Body of pancreas (tissue), 4 donors: ENCODE measurements around the gene TCP11. TPM values are rescaled to one million over a fixed set of nuclear protein-coding genes. Genes with fewer than 3 reads are reported as not detected.
"Not testable (repeated sequence)": the region's sequence is repeated elsewhere in the genome, so short reads cannot be mapped to it uniquely, and the experiment has no call there.

Experiments
- ATAC-seq: fragments of 150-250 bp; one replicate; pipeline ENCODE4 v1.9.1; 2016
- DNase-seq, 4 donors: peaks; one replicate each; pipeline ENCODE4 v3.0.0-alpha.2; 2019
- H3K27ac ChIP-seq, 4 donors: fragments of 200-600 bp; sonication (generic); 1 replicate in 3 of 4; 2 replicates in 1 of 4; pipeline versions ENCODE4 v1.5.1 to v1.6.1; 2016 to 2019; ENCODE audit warnings: mild to moderate bottlenecking in 1 of 4, mixed read lengths in 1 of 4, moderate library complexity in 1 of 4
- H3K27me3 ChIP-seq, 2 donors: fragments of 200-600 bp; sonication (generic); one replicate each; pipeline ENCODE4 v1.6.0; 2016; ENCODE audit warnings: mild to moderate bottlenecking in 1 of 2
- H3K36me3 ChIP-seq, 2 donors: fragments of 200-600 bp; sonication (generic); replicated peaks in 1 of 2; 2 replicates each; pipeline ENCODE4 v1.5.1; 2016; ENCODE audit warnings: low read depth in 2 of 2; ENCODE audit not compliant: insufficient read depth in 1 of 2
- H3K4me1 ChIP-seq: fragments of 200-600 bp; sonication (generic); one replicate; pipeline ENCODE4 v1.6.0; 2016
- H3K4me3 ChIP-seq, 2 donors: fragments of 200-600 bp; sonication (generic); 1 replicate in 1 of 2; 2 replicates in 1 of 2; pipeline ENCODE4 v1.5.1; 2016 to 2019
- H3K9me3 ChIP-seq, 3 donors: fragments of 200-600 bp; sonication (generic); 1 replicate in 2 of 3; 2 replicates in 1 of 3; pipeline ENCODE4 v1.5.1; 2016
- POLR2A ChIP-seq, 3 donors: fragments of 450-650 bp; IDR thresholded peaks; one replicate each; pipeline ENCODE4 v1.6.1; 2016; ENCODE audit warnings: antibody characterized with exemption in 3 of 3, mild to moderate bottlenecking in 2 of 3
- WGBS, 2 donors: methylation state at CpG; one replicate each; pipeline ENCODE4 v1.1.5; 2017; 5-methylcytosine and 5-hydroxymethylcytosine counted together
- intact Hi-C: fragments of 100-400 bp; cut with DNase I; formaldehyde crosslinking; loops from one replicate; pipeline ENCODE4 v1.15.1; 2023
- total RNA-seq, 2 donors: library from RNA; depleted of rRNA; stranded (reverse); fragments of >200 nt; gene quantifications; one replicate each; pipeline ENCODE4 v1.1.0, GENCODE V29; 2016
- TF ChIP-seq, protein P1 (sequence below), 7 experiments: fragments of 450-650 bp in 4 of 7; fragments of 200-600 bp in 3 of 7; sonication (generic) in 3 of 7; IDR thresholded peaks; one replicate each; pipeline ENCODE4 v1.5.1; 2016 to 2019; ENCODE audit warnings: antibody characterized with exemption in 7 of 7

TCP11 gene
- total RNA-seq, 2 donors from 2014 or later = not detected

DNA sequence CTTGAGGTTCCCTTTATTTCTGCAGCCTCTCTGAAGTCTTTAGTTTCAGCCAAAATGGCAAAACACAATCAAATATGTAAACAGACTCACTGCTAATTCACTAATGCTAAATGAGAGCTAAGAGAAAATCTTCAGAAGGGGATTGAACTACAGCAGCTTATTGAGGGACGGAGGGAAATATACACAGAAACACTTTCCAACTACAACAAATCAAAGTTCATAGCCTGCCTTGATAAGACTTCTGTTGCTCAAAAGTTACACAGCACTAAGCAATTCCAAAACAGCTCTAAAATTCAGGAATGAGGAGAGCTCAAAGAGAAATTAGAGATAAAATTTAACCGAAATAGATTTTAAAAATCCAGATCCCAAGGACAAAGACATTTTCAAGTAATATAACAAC, 1.7 kb downstream of the TCP11 start:
- DNase-seq = no peak

DNA sequence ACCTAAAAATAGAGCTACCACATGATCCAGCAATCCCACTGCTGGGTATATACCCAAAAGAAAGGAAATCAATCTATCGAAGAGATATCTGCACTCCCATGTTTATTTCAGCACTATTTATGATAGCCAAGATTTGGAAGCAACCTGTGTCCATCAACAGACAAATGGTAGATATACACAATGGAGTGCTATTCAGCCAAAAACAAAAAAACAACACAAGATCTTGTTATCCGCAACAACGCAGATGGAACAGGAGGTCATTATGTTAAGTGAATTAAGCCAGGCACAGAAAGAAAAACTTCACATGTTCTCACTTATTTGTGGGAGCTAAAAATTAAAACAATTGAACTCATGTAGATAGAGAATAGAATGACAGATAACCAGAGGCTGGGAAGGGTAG, 2.9 kb downstream of the TCP11 start:
- H3K36me3 ChIP-seq, intact Hi-C loops, DNase-seq: not testable (repeated sequence)

More for the DNA sequence above, 1.7 kb downstream of the TCP11 start:
- Histone ChIP-seq H3K36me3 (no peaks in the 10 kb centered on the region), H3K9me3 (no peaks in the 10 kb centered on the region), H3K4me1 (peaks cover 4% of the 10 kb centered on the region), H3K27ac (no peak overlapping the region), H3K27me3 (peaks cover 0 to 8% of the 10 kb centered on the region in 2 donors), H3K4me3 (no peak overlapping the region)
- intact Hi-C loops = no loop called here
- TF ChIP-seq POLR2A (IDR thresholded peaks at IDR 0.05) = no peak
- 17 to 24% methylated on average over 2 of the region's 2 CpGs for WGBS, 2 donors
- no peak for ATAC-seq

DNA sequence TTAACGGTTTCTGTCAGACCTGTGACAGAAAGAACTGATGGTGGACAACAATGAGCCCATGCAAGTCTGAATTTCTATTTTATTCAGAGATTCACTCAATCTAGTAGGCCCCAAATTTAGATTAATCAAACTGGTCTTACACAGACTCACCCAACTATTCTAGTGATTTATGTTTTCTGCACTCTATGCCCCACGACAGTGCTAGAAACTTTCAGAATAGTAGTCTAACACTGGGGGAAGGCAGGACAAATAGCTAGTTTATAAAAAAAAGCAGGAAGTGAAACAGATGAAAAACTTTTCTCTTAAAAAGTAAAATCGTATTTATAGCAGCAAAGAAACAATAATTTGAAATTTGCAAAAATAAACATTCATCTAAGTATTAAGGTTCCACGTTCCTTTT, 5.0 kb downstream of the TCP11 start:
- no peak for DNase-seq
- ATAC-seq = no peak
- Histone ChIP-seq H3K27me3 (peaks cover 0 to 8% of the 10 kb centered on the region in 2 donors), H3K4me1 (peaks cover 4% of the 10 kb centered on the region), H3K9me3 (no peaks in the 10 kb centered on the region), H3K4me3 (no peak overlapping the region), H3K27ac (no peak overlapping the region), H3K36me3 (no peaks in the 10 kb centered on the region)
- intact Hi-C loops = no loop called here
- WGBS, 2 donors = 59 to 69% methylated on average over 4 of the region's 4 CpGs
- TF ChIP-seq, protein P1, sequence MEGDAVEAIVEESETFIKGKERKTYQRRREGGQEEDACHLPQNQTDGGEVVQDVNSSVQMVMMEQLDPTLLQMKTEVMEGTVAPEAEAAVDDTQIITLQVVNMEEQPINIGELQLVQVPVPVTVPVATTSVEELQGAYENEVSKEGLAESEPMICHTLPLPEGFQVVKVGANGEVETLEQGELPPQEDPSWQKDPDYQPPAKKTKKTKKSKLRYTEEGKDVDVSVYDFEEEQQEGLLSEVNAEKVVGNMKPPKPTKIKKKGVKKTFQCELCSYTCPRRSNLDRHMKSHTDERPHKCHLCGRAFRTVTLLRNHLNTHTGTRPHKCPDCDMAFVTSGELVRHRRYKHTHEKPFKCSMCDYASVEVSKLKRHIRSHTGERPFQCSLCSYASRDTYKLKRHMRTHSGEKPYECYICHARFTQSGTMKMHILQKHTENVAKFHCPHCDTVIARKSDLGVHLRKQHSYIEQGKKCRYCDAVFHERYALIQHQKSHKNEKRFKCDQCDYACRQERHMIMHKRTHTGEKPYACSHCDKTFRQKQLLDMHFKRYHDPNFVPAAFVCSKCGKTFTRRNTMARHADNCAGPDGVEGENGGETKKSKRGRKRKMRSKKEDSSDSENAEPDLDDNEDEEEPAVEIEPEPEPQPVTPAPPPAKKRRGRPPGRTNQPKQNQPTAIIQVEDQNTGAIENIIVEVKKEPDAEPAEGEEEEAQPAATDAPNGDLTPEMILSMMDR (IDR thresholded peaks at IDR 0.05) = no peak
- no peak for TF ChIP-seq POLR2A (IDR thresholded peaks at IDR 0.05)

More for the DNA sequence above, 2.9 kb downstream of the TCP11 start:
- not testable (repeated sequence) for H3K9me3 ChIP-seq, H3K4me3 ChIP-seq, H3K27me3 ChIP-seq, H3K27ac ChIP-seq, ATAC-seq, H3K4me1 ChIP-seq
- 74 to 76% methylated on average over 3 of the region's 3 CpGs for WGBS, 2 donors

DNA sequence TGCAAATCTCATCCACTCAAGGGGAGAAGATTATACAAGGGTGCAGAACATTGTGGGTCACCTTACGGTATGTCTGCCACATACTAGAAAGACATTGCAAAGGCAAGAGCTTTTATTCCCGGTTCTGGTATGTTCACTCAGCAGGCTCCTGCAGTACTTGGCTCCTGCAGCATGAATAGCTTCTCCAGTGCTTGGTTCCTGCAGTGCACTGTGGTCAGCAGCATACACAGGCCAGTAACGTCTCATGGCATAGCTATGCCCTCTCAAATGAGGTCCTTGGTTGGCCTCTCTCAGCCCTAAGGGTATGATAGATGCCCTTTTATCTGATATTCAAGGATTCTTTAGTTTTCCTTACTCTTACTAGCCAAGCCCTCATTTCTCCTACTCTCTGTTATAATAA, 12.6 kb downstream of the TCP11 start:
- H3K9me3 ChIP-seq = no peaks in the 10 kb centered on the region
- no peaks in the 10 kb centered on the region for H3K27me3 ChIP-seq
- ATAC-seq (no peak), DNase-seq (no peak)
- H3K36me3 ChIP-seq = no peaks in the 10 kb centered on the region
- TF ChIP-seq, protein P1 (IDR thresholded peaks at IDR 0.05) = no peak
- no peak for TF ChIP-seq POLR2A (IDR thresholded peaks at IDR 0.05)
- no peak overlapping the region for H3K4me3 ChIP-seq
- intact Hi-C loops = no loop called here
- H3K4me1 ChIP-seq = no peaks in the 10 kb centered on the region
- 82 to 85% methylated on average over 3 of the region's 3 CpGs for WGBS, 2 donors
- no peak overlapping the region for H3K27ac ChIP-seq

DNA sequence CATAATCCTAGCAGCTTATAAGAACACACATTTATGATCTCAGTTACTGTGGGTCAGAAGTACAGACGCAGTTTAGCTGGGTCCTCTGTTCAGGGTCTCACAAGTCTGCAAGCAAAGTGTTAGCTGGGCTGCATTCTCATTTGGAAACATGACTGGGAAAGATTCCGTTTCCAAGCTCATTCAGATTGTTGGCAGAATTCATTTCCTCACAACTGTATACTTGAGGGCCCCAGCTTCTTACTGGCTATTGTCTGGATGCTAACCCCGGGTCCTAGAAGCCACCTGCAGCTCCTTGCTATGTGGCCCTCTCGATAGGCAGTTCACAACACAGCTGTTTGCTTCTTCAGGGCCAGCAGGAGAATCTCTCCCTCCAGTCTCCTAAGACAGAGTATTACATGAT, 13.1 kb downstream of the TCP11 start:
- Histone ChIP-seq H3K36me3 (no peaks in the 10 kb centered on the region), H3K27ac (no peak overlapping the region), H3K4me1 (no peaks in the 10 kb centered on the region), H3K27me3 (no peaks in the 10 kb centered on the region), H3K4me3 (no peak overlapping the region), H3K9me3 (no peaks in the 10 kb centered on the region)
- intact Hi-C loops = no loop called here
- 66 to 82% methylated on average over 4 of the region's 4 CpGs for WGBS, 2 donors
- ATAC-seq = no peak
- no peak for TF ChIP-seq POLR2A (IDR thresholded peaks at IDR 0.05)
- TF ChIP-seq, protein P1 (IDR thresholded peaks at IDR 0.05) = no peak
- no peak for DNase-seq

DNA sequence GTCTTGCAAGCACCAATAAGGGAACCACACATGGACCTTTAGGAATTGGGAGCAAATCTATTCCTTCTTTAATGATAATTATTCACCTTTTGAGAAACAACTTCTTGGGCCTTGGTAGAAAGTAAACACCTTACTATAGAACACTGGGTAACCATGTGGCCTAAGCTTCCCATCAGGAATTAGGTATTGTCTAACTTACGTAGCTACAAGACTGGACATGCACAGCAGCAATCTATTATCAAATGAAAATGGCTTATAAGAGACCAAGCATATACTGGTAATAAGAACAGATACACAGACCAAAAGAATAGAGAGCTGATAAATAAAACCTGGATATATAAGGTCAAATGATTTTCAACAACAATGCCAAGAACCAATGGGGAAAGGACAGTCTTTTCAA, 16.8 kb downstream of the TCP11 start:
- DNase-seq = no peak
- WGBS, 2 donors = 94 to 100% methylated on average over 1 of the region's 1 CpG

More for the DNA sequence above, 16.8 kb downstream of the TCP11 start:
- no peak for TF ChIP-seq POLR2A (IDR thresholded peaks at IDR 0.05)
- TF ChIP-seq, protein P1 (IDR thresholded peaks at IDR 0.05) = no peak
- ATAC-seq = no peak
- H3K4me1 ChIP-seq = no peaks in the 10 kb centered on the region
- no peaks in the 10 kb centered on the region for H3K9me3 ChIP-seq
- intact Hi-C loops = no loop called here
- no peaks in the 10 kb centered on the region for H3K27me3 ChIP-seq
- H3K27ac ChIP-seq = no peak overlapping the region
- H3K4me3 ChIP-seq = no peak overlapping the region
- H3K36me3 ChIP-seq = no peaks in the 10 kb centered on the region
